Activated CD4-positive, alpha-beta T cell treated with anti-CD3 and anti-CD28 coated beads, Interleukin-2, amount 50 U/mL, for 1 hour (primary cell): ENCODE data around the gene WNT3A.
"Not testable (repeated sequence)": the region's sequence is repeated elsewhere in the genome, so short reads cannot be mapped to it uniquely, and the experiment has no call there.

ENCODE experiments used
- DNase-seq: peaks from one replicate; pipeline ENCODE4 v3.0.0-alpha.2; 2020

WNT3A gene

DNA sequence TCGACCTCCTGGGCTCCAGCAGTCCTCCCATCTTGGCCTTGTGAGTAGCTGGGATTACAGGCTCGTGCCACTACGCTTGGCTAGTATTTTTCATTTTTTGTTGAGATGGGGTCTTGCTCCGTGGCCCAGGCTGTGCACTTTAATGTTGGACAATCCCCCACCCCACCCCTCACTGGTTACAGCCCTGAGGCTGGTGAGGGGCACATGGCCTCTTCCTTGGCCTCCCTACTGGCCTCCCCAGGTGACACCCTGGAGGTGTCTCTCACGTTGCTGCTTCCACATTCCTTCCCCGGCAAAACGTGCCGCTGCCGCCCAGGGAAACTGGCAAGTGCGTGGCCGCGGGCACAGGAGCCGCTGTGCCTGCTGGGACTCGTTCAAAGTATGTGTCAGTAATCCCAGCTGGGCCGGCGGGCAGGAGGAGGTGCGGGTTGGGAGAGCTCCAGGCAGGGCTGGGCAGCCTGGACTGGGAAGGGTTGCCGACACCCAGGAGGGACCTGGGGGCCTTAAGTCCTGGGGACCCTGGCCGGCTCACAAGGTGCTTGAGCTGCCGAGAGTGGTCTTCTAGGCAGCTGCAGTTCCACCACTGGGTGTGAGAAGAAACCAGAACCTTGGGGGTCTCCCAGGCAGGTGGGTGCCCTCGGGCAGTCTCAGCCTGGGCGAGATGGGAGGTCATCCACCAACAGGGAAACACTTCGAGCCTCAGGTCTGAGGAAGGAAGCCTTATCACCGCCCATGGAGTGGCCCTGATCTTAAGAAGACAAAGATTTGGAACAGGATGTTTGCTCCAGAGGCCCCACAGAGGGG is 6.5 kb downstream of the WNT3A start:
- DNase-seq: no peak

DNA sequence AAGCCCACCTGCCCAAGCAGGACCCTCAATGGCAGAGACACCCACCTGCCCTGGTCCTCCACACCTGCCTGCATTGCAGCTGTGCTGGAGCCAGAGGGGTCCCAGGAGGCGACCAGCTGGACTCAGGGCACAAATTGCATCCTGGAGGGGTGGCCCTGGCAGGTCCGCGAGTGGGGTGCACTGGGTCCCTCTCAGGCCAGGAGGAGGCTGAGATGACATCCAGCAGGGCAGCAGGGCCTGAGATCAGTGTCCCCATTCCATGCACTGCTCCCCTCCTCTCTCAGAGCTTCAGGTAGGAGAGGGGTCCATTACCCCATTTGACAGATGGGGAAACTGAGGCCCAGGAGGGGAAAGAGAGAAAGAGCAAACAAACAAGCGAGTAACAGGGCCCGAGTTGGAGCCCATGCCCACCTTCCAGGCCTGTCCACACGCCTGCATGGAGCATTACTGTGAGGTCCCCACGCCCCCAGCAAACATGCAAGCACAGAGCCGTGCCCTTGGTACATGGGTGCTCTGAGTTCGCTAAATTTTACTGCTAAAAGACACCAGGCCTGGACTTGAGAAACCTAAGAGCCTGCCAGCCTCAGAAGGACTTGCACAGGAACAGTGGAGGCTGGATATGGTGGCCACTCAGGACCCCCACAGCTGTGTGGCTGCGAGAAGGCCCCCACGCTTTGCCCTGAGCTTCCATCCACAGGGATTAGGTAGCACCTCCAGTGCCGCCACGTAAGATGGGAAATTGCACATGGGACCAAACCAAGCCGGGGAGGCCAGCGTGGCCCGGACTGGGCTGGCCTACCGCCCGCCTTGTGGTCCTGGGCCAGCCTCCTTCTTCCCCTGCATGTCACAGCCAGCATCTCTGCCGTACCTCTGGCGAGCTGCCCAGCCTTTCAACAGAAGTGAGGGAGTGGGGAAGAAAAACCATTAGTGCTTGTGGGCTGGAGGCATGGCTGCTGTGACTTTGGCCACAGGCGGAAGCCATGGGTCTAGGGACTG is 7.4 kb downstream of the WNT3A start:
- no peak for DNase-seq

DNA sequence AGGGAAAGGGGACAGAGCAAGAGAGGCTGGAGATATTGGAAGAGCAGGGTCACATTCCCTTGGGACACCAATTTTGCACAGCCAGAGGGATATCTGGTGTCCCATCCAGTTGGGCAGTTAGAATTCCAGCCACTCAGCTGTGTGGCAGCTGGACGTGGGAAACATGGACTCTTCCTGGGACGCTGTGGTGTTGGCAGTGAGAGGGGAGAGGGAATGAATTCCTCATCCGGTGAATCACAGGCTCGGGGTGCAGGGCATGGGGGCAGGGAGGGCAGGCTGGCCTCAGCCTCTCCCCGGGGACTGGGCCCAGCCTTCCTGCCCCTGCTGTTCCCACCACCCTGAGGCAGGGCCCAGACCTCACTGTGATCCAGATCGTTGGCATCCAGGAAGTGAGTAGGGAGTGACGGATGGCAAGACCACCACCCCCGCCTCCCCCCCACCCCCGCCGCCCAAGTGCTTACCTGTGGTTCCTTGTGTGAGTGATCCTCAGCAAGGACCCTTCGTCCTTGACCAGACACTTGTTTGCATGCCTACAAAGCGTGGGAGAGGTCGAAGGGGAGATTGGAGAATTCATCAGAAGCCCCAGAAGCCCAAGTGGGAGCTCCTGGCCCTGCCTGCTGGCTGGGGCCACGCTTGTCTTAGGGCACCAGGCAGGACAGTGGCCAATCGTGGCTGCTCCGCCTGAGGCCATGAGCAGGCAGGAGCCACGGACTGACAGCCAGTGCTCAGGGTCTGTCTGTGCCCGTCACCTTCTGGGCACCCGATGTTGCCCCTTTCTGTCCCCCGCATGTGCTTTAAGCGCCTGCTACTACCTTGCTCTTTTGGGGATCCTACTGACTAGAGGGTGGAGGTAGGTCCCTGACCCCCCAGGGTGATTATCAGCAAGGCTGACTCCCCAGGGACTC is 8.7 kb downstream of the WNT3A start:
- no peak for DNase-seq

DNA sequence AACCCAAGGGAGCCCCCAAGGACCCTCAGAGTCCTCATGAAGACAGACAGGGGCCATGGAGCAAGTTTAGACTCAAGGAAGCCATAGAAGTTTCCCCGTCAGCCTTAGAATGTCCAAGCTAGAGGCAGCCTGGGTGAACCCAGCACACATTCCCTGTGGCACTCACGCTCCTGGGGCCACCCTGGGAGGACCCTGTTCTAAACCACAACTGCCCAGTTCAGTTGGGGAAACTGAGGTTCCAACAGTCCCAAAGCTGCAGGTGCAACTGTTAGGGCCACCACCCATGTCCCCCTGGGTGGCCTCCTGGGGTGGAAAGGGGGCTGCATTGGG is 9.3 kb downstream of the WNT3A start:
- DNase-seq: no peak

DNA sequence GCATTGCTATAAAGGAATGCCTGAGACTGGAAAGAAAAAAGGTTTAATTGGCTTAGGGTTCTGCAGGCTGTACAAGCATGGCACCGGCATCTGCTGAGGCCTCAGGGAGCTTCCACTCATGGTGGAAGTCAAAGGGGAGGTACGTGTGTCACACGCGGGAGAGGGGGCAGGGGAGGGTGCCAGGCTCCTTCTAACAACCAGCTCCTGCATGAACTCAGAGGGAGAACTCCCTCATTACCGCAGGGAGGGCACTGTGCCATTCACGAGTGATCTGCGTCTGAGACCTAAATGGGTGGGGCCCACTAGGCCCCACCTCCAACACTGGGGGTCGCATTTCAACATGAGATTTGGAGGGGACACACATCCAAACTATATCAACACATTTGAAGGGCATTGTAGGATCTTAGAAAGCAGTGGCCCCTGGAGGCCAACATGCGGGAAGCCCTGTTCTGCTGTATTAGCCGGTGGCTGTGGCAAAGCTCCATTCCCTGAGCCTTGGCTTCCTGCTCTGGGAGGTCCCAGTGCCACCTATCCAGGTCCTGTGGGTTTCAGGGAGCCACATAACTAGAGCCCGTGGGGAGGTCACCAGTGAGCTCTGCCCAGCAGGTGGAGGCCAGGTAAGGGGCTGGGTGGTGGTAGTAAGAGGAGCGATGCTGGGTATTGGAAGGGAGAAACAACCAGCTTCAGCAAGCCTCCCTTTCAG is 10.0 kb downstream of the WNT3A start:
- no peak for DNase-seq

DNA sequence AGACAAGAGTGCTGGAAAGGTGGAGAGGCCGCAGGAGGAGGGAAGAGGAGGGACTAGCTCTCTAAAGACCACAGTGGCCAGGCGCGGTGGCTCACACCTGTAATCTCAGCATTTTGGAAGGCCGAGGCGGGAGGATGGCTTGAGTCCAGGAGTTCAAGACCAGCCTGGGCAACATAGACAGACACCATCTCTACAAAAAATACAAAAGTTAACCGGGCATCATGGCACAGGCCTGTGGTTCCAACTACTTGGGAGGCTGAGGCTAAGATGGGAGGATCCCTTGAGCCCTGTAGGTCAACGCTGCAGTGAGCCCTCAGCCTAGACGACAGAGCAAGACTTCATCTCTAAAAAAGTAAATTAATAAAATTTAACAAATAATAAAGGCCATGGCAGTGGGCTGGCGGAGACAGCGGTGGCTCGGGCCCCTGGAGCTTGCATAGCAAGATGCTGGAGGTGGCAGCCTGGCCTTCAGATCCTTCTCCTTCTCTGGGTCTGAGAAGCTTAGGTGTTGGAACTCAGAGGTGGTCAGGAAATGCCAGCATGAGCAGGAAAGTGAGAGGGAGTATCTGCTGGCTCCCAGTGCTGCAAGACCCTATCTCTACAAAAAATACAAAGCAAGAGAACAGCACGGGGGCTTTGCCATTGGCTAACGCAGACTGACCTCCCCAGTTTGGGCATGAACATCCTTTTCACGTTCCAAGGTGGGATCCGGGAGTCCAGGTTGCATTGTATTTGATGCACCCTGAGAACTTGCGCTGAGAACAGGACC is 10.7 kb downstream of the WNT3A start:
- DNase-seq: no peak

DNA sequence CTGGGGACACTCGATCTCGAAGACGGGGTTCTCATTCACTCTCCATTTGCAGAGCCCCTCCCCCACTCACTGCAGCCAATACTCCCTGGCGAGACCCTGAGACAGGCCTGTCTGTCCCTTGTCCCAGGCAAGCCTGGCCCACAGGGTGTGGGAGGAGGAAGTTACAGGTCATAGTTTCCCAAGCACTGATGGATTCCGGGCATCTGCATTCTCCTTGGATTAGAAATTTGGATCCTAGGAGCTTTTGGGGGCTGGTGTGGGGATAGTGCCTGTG is 11.3 kb downstream of the WNT3A start:
- DNase-seq: no peak

DNA sequence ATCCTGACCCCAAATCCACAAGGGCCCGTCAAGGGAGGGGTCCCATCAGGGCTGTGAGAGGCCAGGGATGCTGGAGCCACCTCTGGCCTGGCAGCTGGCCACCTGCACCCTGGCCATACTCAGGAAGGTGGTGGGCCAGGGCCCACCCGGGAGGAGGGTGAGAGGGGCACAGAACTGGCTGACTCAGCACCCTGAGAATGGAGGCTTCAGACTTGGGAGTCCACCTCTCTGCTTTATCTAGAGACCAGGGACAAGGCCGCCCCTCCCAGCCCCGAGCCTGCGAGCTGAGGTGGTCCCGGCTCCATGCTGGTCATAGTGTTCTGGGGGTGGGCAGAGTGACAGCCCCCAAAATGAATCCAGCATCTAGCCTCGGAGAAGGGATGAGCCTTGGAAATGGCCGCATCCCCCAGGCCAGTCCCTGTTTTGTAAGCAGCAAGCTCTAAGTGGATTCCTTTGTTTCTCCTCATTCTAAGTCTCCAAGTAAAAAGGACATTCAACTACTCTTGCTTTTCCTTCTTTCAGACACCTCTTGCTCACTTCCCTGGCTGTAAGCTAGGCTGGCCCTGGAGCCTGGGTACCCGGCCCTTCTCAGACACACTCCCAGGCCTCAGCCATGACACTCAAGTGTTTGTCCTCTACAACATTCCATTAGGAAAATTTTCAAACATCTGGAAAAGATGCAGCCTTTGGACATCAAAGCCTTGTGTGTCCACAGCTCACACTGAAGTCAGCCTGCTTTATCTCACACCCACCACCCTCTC is 12.3 kb downstream of the WNT3A start:
- no peak for DNase-seq

DNA sequence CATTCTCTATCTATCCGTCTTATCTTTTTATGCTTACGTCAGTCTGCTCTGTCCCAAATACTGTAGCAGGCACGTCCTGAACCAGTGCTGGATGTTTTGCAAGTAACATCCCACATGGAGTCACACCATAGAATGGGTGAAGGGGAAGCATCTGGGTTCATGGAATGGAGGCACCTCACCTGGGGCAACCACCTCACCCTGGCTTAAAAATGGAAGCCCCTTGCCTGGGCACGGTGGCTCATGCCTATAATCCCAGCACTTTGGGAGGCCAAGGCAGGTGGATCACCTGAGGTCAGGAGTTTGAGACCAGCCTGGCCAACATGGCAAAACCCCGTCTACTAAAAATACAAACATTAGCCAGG is 12.9 kb downstream of the WNT3A start:
- DNase-seq: not testable (repeated sequence)

DNA sequence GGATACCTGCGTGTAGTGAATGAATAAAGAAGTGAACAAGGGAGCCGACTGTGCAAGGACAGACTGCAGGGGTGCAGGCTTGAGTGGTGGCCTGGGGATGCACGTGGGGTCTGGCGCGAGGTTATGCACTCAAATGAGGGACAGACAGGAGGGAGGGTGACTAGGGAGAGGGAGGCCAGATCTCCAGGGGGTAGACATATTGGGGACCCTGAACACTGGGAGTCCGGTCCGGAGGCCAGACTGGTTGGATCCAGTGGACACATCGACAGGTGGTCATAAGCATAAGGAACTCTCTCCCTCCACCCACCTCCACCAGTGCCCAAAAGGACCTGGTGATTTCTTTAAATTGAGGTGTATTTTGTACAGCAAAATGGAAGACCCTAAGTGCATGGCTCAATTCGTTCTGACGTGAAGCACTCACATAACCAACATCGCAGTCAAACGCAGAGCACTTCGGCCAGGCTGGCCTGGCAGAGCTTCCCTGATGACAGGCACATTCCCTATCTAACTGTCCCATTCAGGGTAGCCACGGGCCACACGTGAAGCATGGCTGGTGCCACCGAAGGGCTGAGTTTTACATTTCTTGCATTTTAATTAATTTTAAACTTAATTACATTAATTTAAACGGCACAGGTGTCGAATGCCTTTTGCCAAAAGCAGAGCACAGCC is 14.0 kb downstream of the WNT3A start:
- no peak for DNase-seq

DNA sequence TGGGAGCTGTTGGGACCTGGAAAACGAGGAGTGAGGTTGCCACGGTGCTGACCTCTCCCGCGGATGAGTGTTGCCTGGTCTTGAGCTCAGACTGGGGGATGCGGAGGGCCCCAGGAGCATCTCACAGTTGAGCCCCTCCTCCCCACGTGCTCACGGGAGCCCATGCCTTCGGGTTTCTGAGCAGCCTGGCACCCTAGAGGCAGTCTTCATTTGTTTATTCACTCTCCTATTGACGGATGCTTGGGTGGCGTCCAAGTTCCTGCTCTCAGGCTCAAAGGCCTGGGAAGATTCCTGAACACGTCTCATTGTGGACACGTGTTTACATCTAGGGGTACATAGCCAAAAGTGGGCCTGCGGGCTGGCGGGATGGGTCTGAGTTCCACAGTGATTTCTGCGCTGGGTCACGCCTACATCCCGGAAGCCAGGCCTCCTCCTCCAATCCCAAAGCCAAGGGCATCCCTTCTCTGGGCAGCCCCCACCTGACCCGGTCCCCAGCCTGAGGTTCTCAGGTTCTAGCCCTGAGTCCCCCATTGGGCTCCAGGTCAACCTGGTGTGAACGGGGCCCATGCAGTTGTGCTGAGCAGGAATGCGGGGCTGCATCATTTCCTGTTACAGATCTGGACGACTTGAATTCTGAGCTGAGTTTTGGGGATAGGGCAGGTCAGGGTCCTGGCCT is 14.7 kb downstream of the WNT3A start:
- no peak for DNase-seq

DNA sequence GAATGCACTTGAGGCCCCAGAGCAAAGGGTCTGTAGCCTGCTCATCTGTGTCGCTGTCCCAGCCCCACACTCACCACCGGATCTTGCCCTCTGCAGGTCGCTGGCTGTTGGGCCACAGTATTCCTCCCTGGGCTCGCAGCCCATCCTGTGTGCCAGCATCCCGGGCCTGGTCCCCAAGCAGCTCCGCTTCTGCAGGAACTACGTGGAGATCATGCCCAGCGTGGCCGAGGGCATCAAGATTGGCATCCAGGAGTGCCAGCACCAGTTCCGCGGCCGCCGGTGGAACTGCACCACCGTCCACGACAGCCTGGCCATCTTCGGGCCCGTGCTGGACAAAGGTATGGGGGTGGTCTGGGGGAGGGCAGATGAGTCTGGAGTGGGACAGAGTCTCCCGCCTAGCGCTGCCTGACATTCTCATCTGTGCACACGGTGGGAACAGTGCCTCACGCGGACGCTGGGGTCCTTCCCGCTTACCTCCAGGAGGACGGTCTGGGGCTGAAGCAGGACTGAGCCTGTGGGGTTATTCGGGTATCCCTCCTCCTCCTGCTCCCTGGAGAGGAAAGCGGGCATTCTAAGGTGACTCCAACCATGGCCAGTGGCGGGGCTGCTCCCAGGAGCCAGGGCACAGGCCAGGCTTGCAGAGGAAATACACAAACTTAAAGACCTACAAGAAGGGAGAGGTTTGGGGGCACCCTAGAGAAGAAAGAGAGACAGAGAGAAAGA is 15.9 kb downstream of the WNT3A start:
- DNase-seq: no peak

DNA sequence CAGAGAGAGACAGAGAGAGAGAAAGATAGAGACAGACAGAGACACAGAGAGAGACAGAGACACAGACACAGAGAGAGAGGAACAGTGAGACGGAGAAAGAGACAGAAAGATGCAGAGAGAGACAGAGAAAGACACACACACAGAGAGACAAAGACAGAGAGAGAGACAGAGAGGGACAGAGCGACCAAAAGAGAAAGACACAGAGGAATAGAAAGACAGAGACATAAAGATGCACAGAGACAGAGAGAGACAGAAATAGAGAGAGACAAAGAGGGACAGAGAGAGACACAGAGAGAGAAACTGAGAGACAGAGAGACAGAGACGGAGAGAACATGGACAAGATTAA is 16.5 kb downstream of the WNT3A start:
- no peak for DNase-seq

DNA sequence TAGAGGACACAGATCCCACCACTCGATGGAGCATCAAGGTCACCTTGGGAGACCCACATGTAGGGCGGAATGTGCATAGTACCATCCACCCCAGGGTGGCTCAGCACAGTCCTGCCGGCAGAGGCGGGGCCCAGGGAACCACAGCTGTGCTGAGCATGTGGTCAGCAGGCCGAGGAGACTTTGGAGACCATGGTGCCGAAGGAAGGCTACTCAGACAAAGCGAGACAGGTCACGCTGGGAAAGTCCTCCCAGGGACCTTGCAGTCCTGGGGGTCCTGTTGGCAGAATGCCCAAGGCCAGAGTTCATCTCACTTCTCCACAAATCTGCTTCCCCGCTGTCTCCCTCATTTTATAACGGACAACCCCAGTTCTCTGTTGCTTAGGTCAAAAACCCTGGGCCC is 22.5 kb downstream of the WNT3A start:
- DNase-seq: no peak

DNA sequence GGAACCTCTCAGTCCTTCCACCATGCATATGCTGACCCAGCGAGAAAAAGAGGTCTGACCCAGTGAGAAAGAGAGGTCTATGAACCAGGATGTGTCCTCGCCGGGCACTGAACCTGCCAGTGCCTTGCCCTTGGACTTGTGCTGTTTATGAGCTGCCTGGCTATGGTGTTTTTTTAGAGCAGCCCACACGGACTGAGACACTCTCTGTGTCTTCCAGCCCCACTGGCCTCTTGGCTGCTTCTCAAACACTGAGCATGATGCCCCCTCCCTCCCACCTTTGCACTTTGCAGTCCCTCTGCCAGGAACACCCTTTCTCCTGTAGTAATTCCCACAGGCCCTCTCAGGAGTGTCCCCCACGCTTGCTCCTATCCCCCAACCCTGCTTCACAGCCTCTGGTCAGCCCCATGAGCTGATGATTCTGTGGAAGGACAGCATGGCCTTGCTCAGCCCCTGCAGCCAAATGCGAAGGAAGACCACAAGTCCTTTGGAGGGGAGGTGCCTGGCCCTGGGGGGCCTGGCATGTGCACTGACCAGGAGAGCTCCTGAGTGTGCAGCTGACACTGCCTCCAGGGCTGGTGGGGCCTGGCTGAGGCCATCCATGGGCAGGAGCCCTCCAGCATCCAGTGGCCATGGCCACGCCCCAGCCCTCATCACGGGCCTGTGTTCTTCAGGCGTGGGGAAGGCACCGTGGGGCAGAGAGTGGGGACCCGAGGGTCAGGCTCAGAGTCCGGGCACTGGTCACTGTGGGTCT is 23.8 kb downstream of the WNT3A start:
- no peak for DNase-seq

DNA sequence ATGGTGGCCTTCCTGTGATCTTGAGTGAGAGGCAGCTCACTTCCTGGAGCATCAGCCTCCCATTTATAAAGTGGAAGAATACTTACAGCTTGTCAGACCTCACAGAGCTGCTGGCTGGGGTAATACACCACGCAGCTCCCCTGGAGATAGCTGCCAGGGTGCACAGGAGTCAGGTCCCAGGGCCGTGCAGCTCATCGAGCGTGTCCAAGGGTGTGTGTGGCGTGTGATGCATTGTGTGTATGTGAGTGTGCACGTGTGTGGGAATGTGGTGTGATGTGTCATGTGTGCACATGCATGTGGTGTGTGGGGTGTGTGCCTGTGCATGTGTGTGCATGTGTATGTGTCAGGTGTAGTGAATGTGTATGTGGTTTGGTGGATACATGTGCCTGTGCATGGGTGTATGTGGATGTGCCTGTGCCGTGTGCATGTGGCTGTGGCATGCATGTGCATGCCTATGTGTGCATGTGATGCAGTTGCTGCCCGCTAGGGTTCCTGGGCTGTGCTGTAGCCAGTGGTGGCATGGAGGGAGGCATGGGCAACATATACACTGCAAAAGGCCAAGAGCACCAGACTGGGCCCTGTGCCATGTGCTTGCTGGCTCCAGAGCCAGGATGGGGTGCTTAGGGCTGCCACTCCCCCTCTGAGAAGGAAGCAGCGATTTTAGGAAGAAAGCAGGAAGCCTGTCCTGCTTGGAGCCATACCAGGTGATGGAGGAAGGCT is 24.6 kb downstream of the WNT3A start:
- DNase-seq: no peak

DNA sequence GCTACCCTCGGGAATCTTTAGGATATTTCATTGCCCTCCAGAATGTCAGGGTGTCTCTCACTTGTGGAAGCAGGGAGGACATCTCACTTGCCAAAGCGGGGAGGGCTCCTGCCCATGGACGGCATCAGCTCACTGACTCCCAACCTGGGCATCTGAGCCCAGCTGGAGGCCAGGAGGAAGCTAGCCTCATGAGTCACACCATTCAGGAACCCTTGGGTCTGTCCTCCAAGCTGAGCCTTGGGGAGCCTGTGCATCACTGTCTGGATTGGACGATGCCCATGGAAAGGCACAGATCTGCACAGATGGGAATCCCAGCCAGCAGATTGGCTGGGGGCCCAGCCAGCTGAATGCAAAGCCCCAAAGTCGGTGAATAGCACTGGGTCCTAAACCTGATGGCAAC is 25.2 kb downstream of the WNT3A start:
- DNase-seq: no peak

DNA sequence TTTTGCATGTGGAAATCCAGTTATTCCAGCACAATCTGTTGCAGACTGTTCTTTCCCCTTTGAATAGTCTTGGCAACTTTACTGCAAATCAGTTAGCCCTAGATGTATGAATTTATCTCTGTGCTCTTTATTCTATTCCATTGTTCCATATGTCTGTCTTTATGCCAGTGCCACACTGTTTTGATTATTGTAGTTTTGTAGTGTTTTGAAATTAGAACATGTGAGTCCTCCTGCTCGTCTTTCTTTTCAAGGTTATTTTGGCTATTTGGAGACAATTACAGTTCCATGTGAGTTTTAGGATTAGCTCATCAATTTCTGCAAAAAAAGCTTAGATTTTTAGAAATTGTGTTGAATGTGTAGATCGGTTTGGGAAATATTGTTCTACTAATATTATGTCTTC is 26.6 kb downstream of the WNT3A start:
- no peak for DNase-seq
